ENCODE data around the gene DNAH12.
A peak's percentile ranks its signal among the peaks of the same experiment; 100 is the strongest.
"Not testable (repeated sequence)": the region's sequence is repeated elsewhere in the genome, so short reads cannot be mapped to it uniquely, and the experiment has no call there.

DNAH12 gene

GRCh38 chr3:57530071-57530608, 14.0 kb downstream of the DNAH12 start:
- Histone ChIP-seq H3K27me3 (ENCODE audit: control insufficient read depth, insufficient read depth, low read length) (no peaks in the 10 kb centered on the region), H3K9ac (ENCODE audit: low read depth, low read length) (no peak overlapping the region), H3K4me1 (ENCODE audit: control insufficient read depth, insufficient read depth, low read length) (no peaks in the 10 kb centered on the region), H3K9me3 (ENCODE audit: control insufficient read depth, insufficient read depth, low read length) (no peaks in the 10 kb centered on the region), H3K27ac (ENCODE audit: low read depth, low read length) (no peak overlapping the region), H3K36me3 (ENCODE audit: control insufficient read depth, insufficient read depth, low read length) (no peaks in the 10 kb centered on the region), H3K4me3 (ENCODE audit: low read depth, low read length) (no peak overlapping the region)

- Histone ChIP-seq H3K9ac (ENCODE audit: low read depth, low read length) (no peak overlapping the region), H3K36me3 (ENCODE audit: control insufficient read depth, insufficient read depth, low read length) (no peaks in the 10 kb centered on the region), H3K9me3 (ENCODE audit: control insufficient read depth, insufficient read depth, low read length) (no peaks in the 10 kb centered on the region), H3K4me3 (ENCODE audit: low read depth, low read length) (no peak overlapping the region), H3K4me1 (ENCODE audit: control insufficient read depth, insufficient read depth, low read length) (no peaks in the 10 kb centered on the region), H3K27me3 (ENCODE audit: control insufficient read depth, insufficient read depth, low read length) (no peaks in the 10 kb centered on the region), H3K27ac (ENCODE audit: low read depth, low read length) (no peak overlapping the region)
Observed at GRCh38 chr3:57518276-57518915, 25.7 kb downstream of the DNAH12 start.

GRCh38 chr3:57512166-57512565, 32.0 kb downstream of the DNAH12 start:
- Histone ChIP-seq H3K4me3 (ENCODE audit: low read depth, low read length) (no peak overlapping the region), H3K9ac (ENCODE audit: low read depth, low read length) (no peak overlapping the region), H3K27ac (ENCODE audit: low read depth, low read length) (no peak overlapping the region), H3K27me3 (ENCODE audit: control insufficient read depth, insufficient read depth, low read length) (no peaks in the 10 kb centered on the region), H3K9me3 (ENCODE audit: control insufficient read depth, insufficient read depth, low read length) (no peaks in the 10 kb centered on the region), H3K4me1 (ENCODE audit: control insufficient read depth, insufficient read depth, low read length) (no peaks in the 10 kb centered on the region), H3K36me3 (ENCODE audit: control insufficient read depth, insufficient read depth, low read length) (no peaks in the 10 kb centered on the region)

GRCh38 chr3:57505901-57506300, 38.2 kb downstream of the DNAH12 start:
- H3K36me3 ChIP-seq (ENCODE audit: control insufficient read depth, insufficient read depth, low read length), result no peaks in the 10 kb centered on the region
- H3K9me3 ChIP-seq (ENCODE audit: control insufficient read depth, insufficient read depth, low read length), result no peaks in the 10 kb centered on the region
- no peaks in the 10 kb centered on the region for H3K4me1 ChIP-seq (ENCODE audit: control insufficient read depth, insufficient read depth, low read length)
- no peaks in the 10 kb centered on the region for H3K27me3 ChIP-seq (ENCODE audit: control insufficient read depth, insufficient read depth, low read length)
- no peak overlapping the region for H3K9ac ChIP-seq (ENCODE audit: low read depth, low read length)
- no peak overlapping the region for H3K4me3 ChIP-seq (ENCODE audit: low read depth, low read length)
- no peak overlapping the region for H3K27ac ChIP-seq (ENCODE audit: low read depth, low read length)

- Histone ChIP-seq H3K4me1 (ENCODE audit: control insufficient read depth, insufficient read depth, low read length) (no peaks in the 10 kb centered on the region), H3K9me3 (ENCODE audit: control insufficient read depth, insufficient read depth, low read length) (no peaks in the 10 kb centered on the region), H3K36me3 (ENCODE audit: control insufficient read depth, insufficient read depth, low read length) (no peaks in the 10 kb centered on the region), H3K4me3 (ENCODE audit: low read depth, low read length) (no peak overlapping the region), H3K27me3 (ENCODE audit: control insufficient read depth, insufficient read depth, low read length) (no peaks in the 10 kb centered on the region), H3K9ac (ENCODE audit: low read depth, low read length) (no peak overlapping the region), H3K27ac (ENCODE audit: low read depth, low read length) (no peak overlapping the region)
Observed at GRCh38 chr3:57500506-57500905, 43.6 kb downstream of the DNAH12 start.

GRCh38 chr3:57497904-57498303, 46.2 kb downstream of the DNAH12 start:
- Histone ChIP-seq H3K36me3 (ENCODE audit: control insufficient read depth, insufficient read depth, low read length) (no peaks in the 10 kb centered on the region), H3K9ac (ENCODE audit: low read depth, low read length) (no peak overlapping the region), H3K27ac (ENCODE audit: low read depth, low read length) (no peak overlapping the region), H3K4me3 (ENCODE audit: low read depth, low read length) (no peak overlapping the region), H3K9me3 (ENCODE audit: control insufficient read depth, insufficient read depth, low read length) (no peaks in the 10 kb centered on the region), H3K27me3 (ENCODE audit: control insufficient read depth, insufficient read depth, low read length) (no peaks in the 10 kb centered on the region), H3K4me1 (ENCODE audit: control insufficient read depth, insufficient read depth, low read length) (no peaks in the 10 kb centered on the region)

GRCh38 chr3:57484563-57484962, 59.6 kb downstream of the DNAH12 start:
- Histone ChIP-seq H3K9ac (ENCODE audit: low read depth, low read length) (no peak overlapping the region), H3K4me1 (ENCODE audit: control insufficient read depth, insufficient read depth, low read length) (no peaks in the 10 kb centered on the region), H3K9me3 (ENCODE audit: control insufficient read depth, insufficient read depth, low read length) (no peaks in the 10 kb centered on the region), H3K4me3 (ENCODE audit: low read depth, low read length) (no peak overlapping the region), H3K27ac (ENCODE audit: low read depth, low read length) (no peak overlapping the region), H3K27me3 (ENCODE audit: control insufficient read depth, insufficient read depth, low read length) (no peaks in the 10 kb centered on the region), H3K36me3 (ENCODE audit: control insufficient read depth, insufficient read depth, low read length) (no peaks in the 10 kb centered on the region)

- not testable (repeated sequence) for H3K9me3 ChIP-seq (ENCODE audit: control insufficient read depth, insufficient read depth, low read length); H3K27me3 ChIP-seq (ENCODE audit: control insufficient read depth, insufficient read depth, low read length); H3K36me3 ChIP-seq (ENCODE audit: control insufficient read depth, insufficient read depth, low read length); H3K4me3 ChIP-seq (ENCODE audit: low read depth, low read length); H3K9ac ChIP-seq (ENCODE audit: low read depth, low read length); H3K27ac ChIP-seq (ENCODE audit: low read depth, low read length); H3K4me1 ChIP-seq (ENCODE audit: control insufficient read depth, insufficient read depth, low read length)
Observed at GRCh38 chr3:57477193-57477592, 67.0 kb downstream of the DNAH12 start.

- Histone ChIP-seq H3K9ac (ENCODE audit: low read depth, low read length) (no peak overlapping the region), H3K9me3 (ENCODE audit: control insufficient read depth, insufficient read depth, low read length) (no peaks in the 10 kb centered on the region), H3K27ac (ENCODE audit: low read depth, low read length) (no peak overlapping the region), H3K4me3 (ENCODE audit: low read depth, low read length) (no peak overlapping the region), H3K4me1 (ENCODE audit: control insufficient read depth, insufficient read depth, low read length) (no peaks in the 10 kb centered on the region), H3K36me3 (ENCODE audit: control insufficient read depth, insufficient read depth, low read length) (no peaks in the 10 kb centered on the region), H3K27me3 (ENCODE audit: control insufficient read depth, insufficient read depth, low read length) (no peaks in the 10 kb centered on the region)
Observed at GRCh38 chr3:57464801-57465200, 79.3 kb downstream of the DNAH12 start.

GRCh38 chr3:57464011-57464410, 80.1 kb downstream of the DNAH12 start:
- H3K9me3 ChIP-seq (ENCODE audit: control insufficient read depth, insufficient read depth, low read length), result no peaks in the 10 kb centered on the region
- no peaks in the 10 kb centered on the region for H3K4me1 ChIP-seq (ENCODE audit: control insufficient read depth, insufficient read depth, low read length)
- no peak overlapping the region for H3K9ac ChIP-seq (ENCODE audit: low read depth, low read length)

GRCh38 chr3:57451150-57451846, 92.8 kb downstream of the DNAH12 start:
- no peaks in the 10 kb centered on the region for H3K9me3 ChIP-seq (ENCODE audit: control insufficient read depth, insufficient read depth, low read length)
- H3K4me3 ChIP-seq (ENCODE audit: low read depth, low read length), result no peak overlapping the region
- H3K4me1 ChIP-seq (ENCODE audit: control insufficient read depth, insufficient read depth, low read length), result peaks cover 5% of the 10 kb centered on the region; the same call in 1 of the 2 replicates
- H3K36me3 ChIP-seq (ENCODE audit: control insufficient read depth, insufficient read depth, low read length), result no peaks in the 10 kb centered on the region
- peak overlapping the region; percentile 11 for H3K27ac ChIP-seq (ENCODE audit: low read depth, low read length)
- H3K9ac ChIP-seq (ENCODE audit: low read depth, low read length), result no peak overlapping the region
- no peaks in the 10 kb centered on the region for H3K27me3 ChIP-seq (ENCODE audit: control insufficient read depth, insufficient read depth, low read length)

More at GRCh38 chr3:57464011-57464410, 80.1 kb downstream of the DNAH12 start:
- Histone ChIP-seq H3K4me3 (ENCODE audit: low read depth, low read length) (no peak overlapping the region), H3K27me3 (ENCODE audit: control insufficient read depth, insufficient read depth, low read length) (no peaks in the 10 kb centered on the region), H3K27ac (ENCODE audit: low read depth, low read length) (no peak overlapping the region), H3K36me3 (ENCODE audit: control insufficient read depth, insufficient read depth, low read length) (no peaks in the 10 kb centered on the region)
